Endodermal cell (in vitro differentiated cells): ENCODE measurements around the gene PNPT1. TPM values are rescaled to one million over a fixed set of nuclear protein-coding genes. Genes with fewer than 3 reads are reported as not detected.
"Not testable (repeated sequence)": the region's sequence is repeated elsewhere in the genome, so short reads cannot be mapped to it uniquely, and the experiment has no call there.

Source experiments
- DNase-seq: peaks from one replicate; pipeline ENCODE4 v3.0.0-alpha.2; 2017
- H3K27ac ChIP-seq: 2 replicates; pipeline ENCODE4 v1.5.1; 2013; ENCODE audit warnings: mild to moderate bottlenecking, low read depth, low read length, moderate library complexity
- H3K27me3 ChIP-seq: 2 replicates; pipeline ENCODE4 v1.6.1; 2013; ENCODE audit warnings: mild to moderate bottlenecking, low read length, moderate library complexity; ENCODE audit not compliant: insufficient read depth, control insufficient read depth, poor library complexity, severe bottlenecking
- H3K36me3 ChIP-seq: 2 replicates; pipeline ENCODE4 v1.7.0; 2013; ENCODE audit warnings: mild to moderate bottlenecking, low read length, moderate library complexity; ENCODE audit not compliant: control insufficient read depth, insufficient read depth
- H3K4me1 ChIP-seq: one replicate; pipeline ENCODE4 v1.7.0; 2013; ENCODE audit warnings: low read length; ENCODE audit not compliant: control insufficient read depth, insufficient read depth
- H3K4me3 ChIP-seq: 2 replicates; pipeline ENCODE4 v1.5.1; 2013; ENCODE audit warnings: mild to moderate bottlenecking, low read length, moderate library complexity
- H3K9ac ChIP-seq: 2 replicates; pipeline ENCODE4 v1.6.1; 2013; ENCODE audit warnings: mild to moderate bottlenecking, low read length, moderate library complexity; ENCODE audit not compliant: poor library complexity, severe bottlenecking; ENCODE audit errors: extremely low read depth
- H3K9me3 ChIP-seq: 2 replicates; pipeline ENCODE4 v1.6.1; 2013; ENCODE audit warnings: mild to moderate bottlenecking, low read length, moderate library complexity; ENCODE audit not compliant: control insufficient read depth
- H3K27ac Mint-ChIP-seq: 2 replicates; pipeline ENCODE4 v1.8.0; 2020; ENCODE audit warnings: mixed read lengths
- H3K27me3 Mint-ChIP-seq: 2 replicates; pipeline ENCODE4 v1.8.0; 2021; ENCODE audit warnings: mild to moderate bottlenecking, mixed read lengths; ENCODE audit not compliant: insufficient read depth
- H3K36me3 Mint-ChIP-seq: 2 replicates; pipeline ENCODE4 v1.8.0; 2020; ENCODE audit warnings: low read depth, mixed read lengths
- H3K4me1 Mint-ChIP-seq: 2 replicates; pipeline ENCODE4 v1.8.0; 2020; ENCODE audit warnings: mixed read lengths
- H3K4me3 Mint-ChIP-seq: 2 replicates; pipeline ENCODE4 v1.8.0; 2020; ENCODE audit warnings: mild to moderate bottlenecking, moderate library complexity, mixed read lengths
- H3K9me3 Mint-ChIP-seq: 2 replicates; pipeline ENCODE4 v1.8.0; 2020; ENCODE audit warnings: mild to moderate bottlenecking, mixed read lengths
- CTCF ChIP-seq: fragments of 200-600 bp; sonication (generic); conservative IDR thresholded peaks from 2 replicates; pipeline ENCODE4 v1.5.0; 2021; ENCODE audit warnings: antibody characterized with exemption, mild to moderate bottlenecking
- WGBS, 2 experiments: methylation state at CpG; one replicate each; pipeline versions ENCODE4 v1.1.5 to v1.1.7; 2013; ENCODE audit warnings: missing lambda C conversion rate in 2 of 2, mixed read lengths in 1 of 2; ENCODE audit not compliant: insufficient coverage in 1 of 2, insufficient read length in 1 of 2; 5-methylcytosine and 5-hydroxymethylcytosine counted together
- total RNA-seq, 2 donors: library from RNA; stranded (reverse); fragmentation: NEBNext Ultra II Directional in 1 of 2; extraction: Animal tissue kit (Norgen Biotek cat#: 25700) in 1 of 2; gene quantifications; 2 replicates in 1 of 2; 3 replicates in 1 of 2; pipeline ENCODE4 v1.2.1, GENCODE V29; 2021

The PNPT1 gene
- total RNA-seq, 2 donors from 2014 or later, result 42.1 TPM

GRCh38 chr2:55705027-55705653, 11.5 kb upstream of the PNPT1 start:
- no peak overlapping the region for H3K4me3 ChIP-seq
- DNase-seq, result no peak
- Mint-ChIP-seq H3K4me1 (peaks cover 19% of the 10 kb centered on the region), H3K4me3 (no peak overlapping the region), H3K36me3 (no peaks in the 10 kb centered on the region), H3K9me3 (no peaks in the 10 kb centered on the region), H3K27ac (peak overlapping the region; percentile 71), H3K27me3 (peaks cover 9% of the 10 kb centered on the region)
- no peaks in the 10 kb centered on the region for H3K9me3 ChIP-seq
- no peaks in the 10 kb centered on the region for H3K27me3 ChIP-seq
- no peaks in the 10 kb centered on the region for H3K36me3 ChIP-seq
- no peak for TF ChIP-seq CTCF
- no peak overlapping the region for H3K27ac ChIP-seq
- 84 to 87% methylated on average over 5 to 6 of the region's 7 CpGs for WGBS, 2 experiments
- no peaks in the 10 kb centered on the region for H3K4me1 ChIP-seq
- H3K9ac ChIP-seq, result no peak overlapping the region

GRCh38 chr2:55703350-55703749, 9.7 kb upstream of the PNPT1 start:
- H3K27me3 Mint-ChIP-seq, result peaks cover 9% of the 10 kb centered on the region
- Histone ChIP-seq H3K4me3 (no peak overlapping the region), H3K36me3 (no peaks in the 10 kb centered on the region), H3K4me1 (peaks cover 8% of the 10 kb centered on the region), H3K9me3 (no peaks in the 10 kb centered on the region), H3K27ac (no peak overlapping the region), H3K27me3 (no peaks in the 10 kb centered on the region), H3K9ac (no peak overlapping the region)
- no peak for DNase-seq
- H3K9me3 Mint-ChIP-seq, result no peaks in the 10 kb centered on the region
- peaks cover 30% of the 10 kb centered on the region for H3K4me1 Mint-ChIP-seq
- no peak for TF ChIP-seq CTCF
- H3K27ac Mint-ChIP-seq, result no peak overlapping the region
- WGBS, 2 experiments, result 90 to 92% methylated on average over 4 of the region's 4 CpGs
- no peaks in the 10 kb centered on the region for H3K36me3 Mint-ChIP-seq
- H3K4me3 Mint-ChIP-seq, result no peak overlapping the region

DNA sequence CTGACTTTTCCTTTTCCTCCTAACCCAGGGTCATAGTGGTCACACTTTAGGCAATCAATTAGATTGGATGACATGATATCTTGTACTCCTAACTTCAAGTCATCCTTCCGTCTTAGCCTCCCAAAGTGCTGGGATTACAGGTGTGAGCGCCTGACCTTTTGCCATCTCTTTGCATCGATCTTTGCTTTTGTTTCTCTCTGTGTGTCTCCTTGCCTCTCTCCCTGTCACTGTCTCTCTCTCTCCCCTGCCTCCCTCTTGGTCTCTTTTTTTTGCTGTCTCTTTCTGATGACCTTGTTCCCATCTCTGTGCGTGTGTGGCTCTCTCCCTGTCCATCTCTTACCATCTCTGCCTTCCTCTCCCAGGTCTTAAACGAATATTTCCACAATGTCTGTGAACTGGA, 904 bp downstream of the PNPT1 start:
- WGBS, 2 experiments, result 20 to 21% methylated on average over 4 to 5 of the region's 5 CpGs
- Mint-ChIP-seq H3K4me3 (peak overlapping the region; percentile 95), H3K27ac (peak overlapping the region; percentile 96), H3K36me3 (peaks cover 30% of the 10 kb centered on the region)
- not testable (repeated sequence) for H3K9me3 ChIP-seq, H3K4me1 Mint-ChIP-seq, DNase-seq, H3K9ac ChIP-seq, H3K9me3 Mint-ChIP-seq, H3K4me1 ChIP-seq, H3K27ac ChIP-seq, H3K27me3 ChIP-seq, H3K27me3 Mint-ChIP-seq
- peak overlapping the region; percentile 93 for H3K4me3 ChIP-seq
- peaks cover 25% of the 10 kb centered on the region for H3K36me3 ChIP-seq

- Mint-ChIP-seq H3K4me3 (no peak overlapping the region), H3K27ac (no peak overlapping the region), H3K4me1 (no peaks in the 10 kb centered on the region), H3K9me3 (no peaks in the 10 kb centered on the region), H3K36me3 (peaks cover 61% of the 10 kb centered on the region), H3K27me3 (no peaks in the 10 kb centered on the region)
- Histone ChIP-seq H3K9ac (no peak overlapping the region), H3K4me1 (no peaks in the 10 kb centered on the region), H3K36me3 (peaks cover 61% of the 10 kb centered on the region), H3K27me3 (no peaks in the 10 kb centered on the region), H3K4me3 (no peak overlapping the region), H3K9me3 (no peaks in the 10 kb centered on the region), H3K27ac (no peak overlapping the region)
- no peak for DNase-seq
- no peak for TF ChIP-seq CTCF
- WGBS, 2 experiments, result 96 to 100% methylated on average over 1 to 3 of the region's 3 CpGs
Measured at GRCh38 chr2:55672630-55673029, 21.0 kb downstream of the PNPT1 start.
